Gastroesophageal sphincter (tissue), 3 donors: Measurements from ENCODE around the gene TSPYL4.

Source experiments
- POLR2AphosphoS5 ChIP-seq: sonication (generic); formaldehyde crosslinking; IDR thresholded peaks from one replicate; pipeline ENCODE4 v1.6.1; 2017; ENCODE audit warnings: antibody characterized with exemption
- TF ChIP-seq, protein P1 (sequence below), 4 experiments: fragments of 200-600 bp in 2 of 4; fragments of 450-650 bp in 2 of 4; sonication (generic) in 1 of 4; IDR thresholded peaks; one replicate each; pipeline ENCODE4 v1.5.1; 2017 to 2019; ENCODE audit warnings: antibody characterized with exemption in 4 of 4, mild to moderate bottlenecking in 2 of 4, moderate library complexity in 2 of 4

DNA sequence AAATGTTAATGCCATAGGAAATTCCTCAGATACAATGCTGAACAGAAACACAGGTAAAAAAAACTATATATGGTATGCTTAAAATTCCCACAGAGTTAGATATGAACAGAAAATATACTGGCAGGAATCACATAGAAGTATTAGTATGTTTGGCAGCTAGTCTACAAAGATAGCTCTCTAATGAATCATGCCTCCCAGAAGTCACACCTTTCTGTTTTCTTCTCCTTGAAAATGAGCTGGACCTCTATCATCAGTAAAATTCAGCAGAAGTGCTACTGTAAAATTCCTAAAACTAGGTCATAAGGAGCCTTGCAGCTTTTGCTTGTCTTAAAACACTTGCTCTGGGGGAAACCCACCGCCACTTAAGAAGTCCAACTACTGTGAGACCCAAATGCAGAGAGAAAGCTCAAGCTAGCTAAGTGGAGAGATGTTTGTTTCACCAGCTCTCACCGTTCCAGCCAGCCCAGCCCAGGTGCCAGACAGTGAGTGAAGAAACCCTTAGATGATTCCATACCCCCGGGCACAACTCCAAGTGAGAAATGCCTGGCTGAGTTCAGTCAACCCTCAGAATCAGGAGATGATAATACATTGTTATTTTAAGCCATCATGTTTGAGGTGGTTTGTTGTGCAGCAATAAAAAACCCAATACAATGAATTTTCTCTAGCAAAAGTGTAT lies 43.0 kb downstream of the TSPYL4 start:
- no peak for TF ChIP-seq POLR2AphosphoS5
- TF ChIP-seq, protein P1, sequence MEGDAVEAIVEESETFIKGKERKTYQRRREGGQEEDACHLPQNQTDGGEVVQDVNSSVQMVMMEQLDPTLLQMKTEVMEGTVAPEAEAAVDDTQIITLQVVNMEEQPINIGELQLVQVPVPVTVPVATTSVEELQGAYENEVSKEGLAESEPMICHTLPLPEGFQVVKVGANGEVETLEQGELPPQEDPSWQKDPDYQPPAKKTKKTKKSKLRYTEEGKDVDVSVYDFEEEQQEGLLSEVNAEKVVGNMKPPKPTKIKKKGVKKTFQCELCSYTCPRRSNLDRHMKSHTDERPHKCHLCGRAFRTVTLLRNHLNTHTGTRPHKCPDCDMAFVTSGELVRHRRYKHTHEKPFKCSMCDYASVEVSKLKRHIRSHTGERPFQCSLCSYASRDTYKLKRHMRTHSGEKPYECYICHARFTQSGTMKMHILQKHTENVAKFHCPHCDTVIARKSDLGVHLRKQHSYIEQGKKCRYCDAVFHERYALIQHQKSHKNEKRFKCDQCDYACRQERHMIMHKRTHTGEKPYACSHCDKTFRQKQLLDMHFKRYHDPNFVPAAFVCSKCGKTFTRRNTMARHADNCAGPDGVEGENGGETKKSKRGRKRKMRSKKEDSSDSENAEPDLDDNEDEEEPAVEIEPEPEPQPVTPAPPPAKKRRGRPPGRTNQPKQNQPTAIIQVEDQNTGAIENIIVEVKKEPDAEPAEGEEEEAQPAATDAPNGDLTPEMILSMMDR (IDR thresholded peaks at IDR 0.05), result no peak
